HepG2 (cell line): ENCODE results near the gene VAMP8. TPM values are rescaled to one million over a fixed set of nuclear protein-coding genes. Genes with fewer than 3 reads are reported as not detected.

Experiments used
- BRCA1 ChIP-seq: sonication (generic); formaldehyde crosslinking; IDR thresholded peaks from 2 replicates; pipeline ENCODE4 v1.4.0; 2020; ENCODE audit warnings: missing genetic modification reagents
- FOXA3 ChIP-seq: IDR thresholded peaks from 2 replicates; pipeline ENCODE4 v1.6.1; 2016; ENCODE audit warnings: missing genetic modification reagents, missing compliant biosample characterization
- GFI1 ChIP-seq: sonication (generic); formaldehyde crosslinking; IDR thresholded peaks from 2 replicates; pipeline ENCODE4 v1.5.0; 2020; ENCODE audit warnings: missing genetic modification reagents, mild to moderate bottlenecking, borderline replicate concordance
- MYNN ChIP-seq: sonication (generic); formaldehyde crosslinking; IDR thresholded peaks from 2 replicates; pipeline ENCODE4 v1.4.0; 2020; ENCODE audit warnings: mild to moderate bottlenecking, low read depth, missing genetic modification reagents
- NFKBIZ ChIP-seq: IDR thresholded peaks from 2 replicates; pipeline ENCODE4 v1.6.1; 2018; ENCODE audit warnings: missing genetic modification reagents, missing compliant biosample characterization
- PLRG1 ChIP-seq: fragments of 450-650 bp; conservative IDR thresholded peaks from 2 replicates; pipeline ENCODE4 v1.6.1; 2016
- SALL1 ChIP-seq: sonication (generic); formaldehyde crosslinking; IDR thresholded peaks from 2 replicates; pipeline ENCODE4 v1.8.0; 2022; ENCODE audit warnings: mild to moderate bottlenecking, missing genetic modification reagents
- SIN3A ChIP-seq: IDR thresholded peaks from 2 replicates; pipeline ENCODE4 v1.6.1; 2011; ENCODE audit warnings: low read depth, mild to moderate bottlenecking, control low read depth, low read length, borderline replicate concordance
- ZFP91 ChIP-seq: sonication (generic); formaldehyde crosslinking; IDR thresholded peaks from 2 replicates; pipeline ENCODE4 v1.9.0; 2022; ENCODE audit warnings: missing genetic modification reagents, mild to moderate bottlenecking, borderline replicate concordance
- ZFX ChIP-seq: sonication (generic); formaldehyde crosslinking; IDR thresholded peaks from 2 replicates; pipeline ENCODE4 v1.4.0; 2020; ENCODE audit warnings: mild to moderate bottlenecking, low read depth, missing genetic modification reagents, moderate library complexity
- ZNF205 ChIP-seq: IDR thresholded peaks from 2 replicates; pipeline ENCODE4 v1.6.1; 2018; ENCODE audit warnings: missing biosample characterization, missing genetic modification reagents
- ZNF263 ChIP-seq: sonication (generic); formaldehyde crosslinking; IDR thresholded peaks from 2 replicates; pipeline ENCODE4 v1.4.0; 2020; ENCODE audit warnings: missing genetic modification reagents
- ZNF547 ChIP-seq: sonication (generic); formaldehyde crosslinking; IDR thresholded peaks from 2 replicates; pipeline ENCODE4 v1.5.1; 2020; ENCODE audit warnings: mild to moderate bottlenecking, missing genetic modification reagents
- ZNF639 ChIP-seq: conservative IDR thresholded peaks from 2 replicates; pipeline ENCODE4 v1.6.1; 2018; ENCODE audit warnings: missing genetic modification reagents
- ZNF781 ChIP-seq: sonication (generic); formaldehyde crosslinking; IDR thresholded peaks from 2 replicates; pipeline ENCODE4 v1.5.1; 2020; ENCODE audit warnings: borderline replicate concordance, mild to moderate bottlenecking, missing genetic modification reagents; ENCODE audit errors: not compliant biosample characterization
- polyA plus RNA-seq, 8 experiments: library from polyadenylated mRNA; depleted of rRNA in 3 of 8; stranded (reverse) in 7 of 8; unstranded in 1 of 8; fragments of >200 nt; fragmentation: Illumina TruSeq in 4 of 8; extraction: Trizol in 4 of 8; gene quantifications; 2 replicates each; pipeline versions ENCODE4 v1.2.1 to v1.2.3, GENCODE V29; 2011 to 2016; ENCODE audit warnings: low read depth in 4 of 8, missing spikeins in 1 of 8, mixed read lengths in 1 of 8; ENCODE audit not compliant: insufficient read depth in 1 of 8
- total RNA-seq, 5 experiments: library from RNA; depleted of rRNA; stranded (reverse); fragments of >200 nt; fragmentation: Illumina TruSeq; extraction: Trizol; gene quantifications; 2 replicates each; pipeline ENCODE4 v1.2.3, GENCODE V29; 2016; ENCODE audit warnings: low read depth in 1 of 5
- TF ChIP-seq, protein P1 (sequence below): sonication (generic); formaldehyde crosslinking; IDR thresholded peaks from 2 replicates; pipeline ENCODE4 v1.5.0; 2020; ENCODE audit warnings: mild to moderate bottlenecking, missing genetic modification reagents
- TF ChIP-seq, protein P2 (sequence below): sonication (generic); formaldehyde crosslinking; IDR thresholded peaks from 2 replicates; pipeline ENCODE4 v1.8.1; 2023; ENCODE audit warnings: mild to moderate bottlenecking, moderate library complexity, missing genetic modification reagents
- TF ChIP-seq, protein P3 (sequence below), 2 experiments: IDR thresholded peaks; 2 replicates each; pipeline ENCODE4 v1.6.1; 2011 to 2012; ENCODE audit warnings: low read length in 2 of 2, borderline replicate concordance in 1 of 2, low read depth in 1 of 2, mild to moderate bottlenecking in 1 of 2, moderate library complexity in 1 of 2

Gene VAMP8
- total and polyA plus RNA-seq, 2 of the 13 experiments (the other 11 are each of a cell fraction or from before 2014, with no cell fraction given): 83.3 to 157 TPM

DNA sequence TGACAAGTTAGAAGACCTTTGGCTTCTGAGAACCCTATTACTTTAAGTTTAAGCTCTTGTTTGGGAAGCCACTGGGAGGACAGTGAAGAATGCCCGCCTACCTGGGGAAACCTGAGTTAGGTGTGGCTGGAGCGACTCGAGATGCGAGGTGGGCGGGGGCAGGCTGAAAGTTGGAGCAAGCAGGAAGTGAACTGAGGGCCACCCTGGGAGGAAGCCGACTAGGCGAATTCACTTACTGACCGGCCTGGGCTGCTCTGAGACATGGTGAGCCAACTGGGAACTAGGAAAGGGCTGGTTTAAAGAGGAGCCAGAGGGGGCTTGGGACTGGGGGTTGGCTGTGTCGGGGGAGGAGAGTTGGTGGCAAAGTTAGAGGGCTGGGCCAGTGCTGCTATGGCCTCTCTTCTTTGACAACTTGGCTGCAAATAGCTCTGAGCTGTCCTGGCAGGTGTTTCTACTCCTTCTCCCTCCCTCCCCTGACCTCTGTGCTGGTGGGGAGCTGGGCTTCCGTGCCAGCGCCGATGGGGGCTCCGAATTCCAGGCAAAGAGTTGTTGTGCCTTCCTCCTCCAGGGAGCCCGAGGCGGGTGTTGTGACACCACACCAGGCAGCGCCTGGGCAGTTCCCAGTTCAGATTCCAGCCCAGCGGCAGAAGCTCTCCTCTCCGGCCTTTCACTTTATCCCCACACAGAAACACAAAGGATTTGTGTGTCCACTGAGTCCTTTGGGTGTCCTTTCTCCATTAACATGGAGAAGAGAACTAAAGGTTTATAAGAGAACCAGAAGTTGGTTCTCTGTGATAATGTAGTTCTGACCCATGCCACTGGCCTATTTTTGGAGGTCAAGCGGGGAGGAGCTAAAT, at the start of gene VAMP8 (continued):
- TF ChIP-seq SALL1 (CRISPR knock-in tag): peak; percentile 57
- peak; percentile 56 for TF ChIP-seq ZFX (CRISPR knock-in tag)
- peak; percentile 52 for TF ChIP-seq ZNF781 (CRISPR knock-in tag)
- peak; percentile 85; the same call in 1 of the 2 replicates for TF ChIP-seq SIN3A
- TF ChIP-seq BRCA1 (CRISPR knock-in tag): 0 out of 2 replicates have a peak, but pooled peaks have one; percentile 59
- TF ChIP-seq, protein P1, sequence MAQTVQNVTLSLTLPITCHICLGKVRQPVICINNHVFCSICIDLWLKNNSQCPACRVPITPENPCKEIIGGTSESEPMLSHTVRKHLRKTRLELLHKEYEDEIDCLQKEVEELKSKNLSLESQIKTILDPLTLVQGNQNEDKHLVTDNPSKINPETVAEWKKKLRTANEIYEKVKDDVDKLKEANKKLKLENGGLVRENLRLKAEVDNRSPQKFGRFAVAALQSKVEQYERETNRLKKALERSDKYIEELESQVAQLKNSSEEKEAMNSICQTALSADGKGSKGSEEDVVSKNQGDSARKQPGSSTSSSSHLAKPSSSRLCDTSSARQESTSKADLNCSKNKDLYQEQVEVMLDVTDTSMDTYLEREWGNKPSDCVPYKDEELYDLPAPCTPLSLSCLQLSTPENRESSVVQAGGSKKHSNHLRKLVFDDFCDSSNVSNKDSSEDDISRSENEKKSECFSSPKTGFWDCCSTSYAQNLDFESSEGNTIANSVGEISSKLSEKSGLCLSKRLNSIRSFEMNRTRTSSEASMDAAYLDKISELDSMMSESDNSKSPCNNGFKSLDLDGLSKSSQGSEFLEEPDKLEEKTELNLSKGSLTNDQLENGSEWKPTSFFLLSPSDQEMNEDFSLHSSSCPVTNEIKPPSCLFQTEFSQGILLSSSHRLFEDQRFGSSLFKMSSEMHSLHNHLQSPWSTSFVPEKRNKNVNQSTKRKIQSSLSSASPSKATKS (CRISPR knock-in tag): 0 out of 2 replicates have a peak, but pooled peaks have one; percentile 59
- peak; percentile 88 for TF ChIP-seq ZNF205 (CRISPR knock-in tag)
- TF ChIP-seq ZNF547 (CRISPR knock-in tag): peak; percentile 52; the same call in 1 of the 2 replicates
- TF ChIP-seq FOXA3 (CRISPR knock-in tag): no peak
- TF ChIP-seq, protein P2, sequence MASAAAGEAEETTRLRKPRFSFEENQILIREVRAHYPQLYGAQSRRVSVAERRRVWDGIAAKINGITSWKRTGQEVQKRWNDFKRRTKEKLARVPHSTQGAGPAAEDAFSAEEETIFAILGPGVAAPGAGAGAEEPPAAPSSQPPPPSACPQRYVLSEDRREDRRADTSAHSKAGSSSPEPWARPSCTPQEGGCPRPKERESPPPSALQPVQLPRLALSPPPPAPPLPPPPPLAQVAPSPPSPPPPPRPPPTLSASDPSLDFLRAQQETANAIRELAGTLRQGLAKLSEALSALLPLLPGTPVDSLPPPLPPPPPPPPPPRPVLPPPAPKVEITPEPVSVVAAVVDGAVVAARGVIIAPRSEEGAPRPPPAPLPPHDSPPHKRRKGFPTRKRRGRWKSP: peak; percentile 67; the same call in 1 of the 2 replicates
- no peak for TF ChIP-seq PLRG1
- no peak for TF ChIP-seq ZNF263 (CRISPR knock-in tag)
- TF ChIP-seq NFKBIZ: no peak
- TF ChIP-seq MYNN (CRISPR knock-in tag): 0 out of 2 replicates have a peak, but pooled peaks have one; percentile 70
- peak; percentile 50; the same call in 1 of the 2 replicates for TF ChIP-seq ZFP91 (CRISPR knock-in tag)
- TF ChIP-seq GFI1 (CRISPR knock-in tag): 0 out of 2 replicates have a peak, but pooled peaks have one; percentile 4
- TF ChIP-seq, protein P3, sequence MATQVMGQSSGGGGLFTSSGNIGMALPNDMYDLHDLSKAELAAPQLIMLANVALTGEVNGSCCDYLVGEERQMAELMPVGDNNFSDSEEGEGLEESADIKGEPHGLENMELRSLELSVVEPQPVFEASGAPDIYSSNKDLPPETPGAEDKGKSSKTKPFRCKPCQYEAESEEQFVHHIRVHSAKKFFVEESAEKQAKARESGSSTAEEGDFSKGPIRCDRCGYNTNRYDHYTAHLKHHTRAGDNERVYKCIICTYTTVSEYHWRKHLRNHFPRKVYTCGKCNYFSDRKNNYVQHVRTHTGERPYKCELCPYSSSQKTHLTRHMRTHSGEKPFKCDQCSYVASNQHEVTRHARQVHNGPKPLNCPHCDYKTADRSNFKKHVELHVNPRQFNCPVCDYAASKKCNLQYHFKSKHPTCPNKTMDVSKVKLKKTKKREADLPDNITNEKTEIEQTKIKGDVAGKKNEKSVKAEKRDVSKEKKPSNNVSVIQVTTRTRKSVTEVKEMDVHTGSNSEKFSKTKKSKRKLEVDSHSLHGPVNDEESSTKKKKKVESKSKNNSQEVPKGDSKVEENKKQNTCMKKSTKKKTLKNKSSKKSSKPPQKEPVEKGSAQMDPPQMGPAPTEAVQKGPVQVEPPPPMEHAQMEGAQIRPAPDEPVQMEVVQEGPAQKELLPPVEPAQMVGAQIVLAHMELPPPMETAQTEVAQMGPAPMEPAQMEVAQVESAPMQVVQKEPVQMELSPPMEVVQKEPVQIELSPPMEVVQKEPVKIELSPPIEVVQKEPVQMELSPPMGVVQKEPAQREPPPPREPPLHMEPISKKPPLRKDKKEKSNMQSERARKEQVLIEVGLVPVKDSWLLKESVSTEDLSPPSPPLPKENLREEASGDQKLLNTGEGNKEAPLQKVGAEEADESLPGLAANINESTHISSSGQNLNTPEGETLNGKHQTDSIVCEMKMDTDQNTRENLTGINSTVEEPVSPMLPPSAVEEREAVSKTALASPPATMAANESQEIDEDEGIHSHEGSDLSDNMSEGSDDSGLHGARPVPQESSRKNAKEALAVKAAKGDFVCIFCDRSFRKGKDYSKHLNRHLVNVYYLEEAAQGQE (IDR thresholded peaks at IDR 0.05; ENCODE audit: borderline replicate concordance in 1 of 2, low read depth in 1 of 2, low read length in 2 of 2): no peak
- no peak for TF ChIP-seq ZNF639
